ENCODE data around the gene LRPAP1.
"Not testable (repeated sequence)": the region's sequence is repeated elsewhere in the genome, so short reads cannot be mapped to it uniquely, and the experiment has no call there.

Gene LRPAP1, protein sequence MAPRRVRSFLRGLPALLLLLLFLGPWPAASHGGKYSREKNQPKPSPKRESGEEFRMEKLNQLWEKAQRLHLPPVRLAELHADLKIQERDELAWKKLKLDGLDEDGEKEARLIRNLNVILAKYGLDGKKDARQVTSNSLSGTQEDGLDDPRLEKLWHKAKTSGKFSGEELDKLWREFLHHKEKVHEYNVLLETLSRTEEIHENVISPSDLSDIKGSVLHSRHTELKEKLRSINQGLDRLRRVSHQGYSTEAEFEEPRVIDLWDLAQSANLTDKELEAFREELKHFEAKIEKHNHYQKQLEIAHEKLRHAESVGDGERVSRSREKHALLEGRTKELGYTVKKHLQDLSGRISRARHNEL

DNA sequence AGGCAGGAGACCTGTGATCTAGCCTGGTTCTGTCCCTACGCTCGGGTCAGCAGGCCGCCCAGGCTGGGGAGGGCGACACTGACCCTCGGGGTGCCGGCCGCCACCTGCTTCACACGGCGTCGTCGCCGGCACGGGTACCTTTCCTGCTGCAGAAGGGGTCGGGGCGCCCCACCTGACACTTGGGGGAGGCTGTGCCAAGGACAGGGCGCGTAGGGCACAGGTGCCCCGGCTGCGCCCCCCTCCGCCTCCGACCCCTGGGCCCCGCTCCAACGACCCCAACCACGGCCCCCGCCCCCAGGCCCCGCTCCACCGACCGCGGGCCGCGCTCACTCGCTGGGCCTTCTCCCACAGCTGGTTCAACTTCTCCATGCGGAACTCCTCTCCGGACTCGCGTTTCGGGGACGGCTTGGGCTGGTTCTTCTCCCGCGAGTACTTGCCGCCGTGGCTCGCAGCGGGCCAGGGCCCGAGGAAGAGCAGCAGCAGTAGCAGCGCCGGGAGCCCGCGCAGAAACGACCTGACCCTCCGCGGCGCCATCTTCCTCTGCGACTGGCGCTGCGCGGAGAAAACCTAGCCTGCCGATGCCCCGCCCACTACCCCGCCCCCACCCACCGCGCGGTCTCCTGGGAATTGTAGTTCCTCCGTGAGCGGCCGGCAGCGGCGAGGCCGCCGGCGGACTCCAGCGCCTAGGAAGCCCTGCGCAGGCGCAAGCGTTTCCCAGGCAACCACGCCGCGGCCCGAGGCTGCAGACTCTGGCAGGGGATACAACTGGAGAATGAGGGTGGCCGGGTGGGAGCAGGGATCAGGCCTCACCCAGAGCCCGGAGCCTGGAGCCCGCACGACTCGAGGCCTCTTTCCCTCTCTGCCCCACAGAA lies at the start of gene LRPAP1:
LRPAP1 (minus strand) TSS at position 544 of the 872 bp plus-strand sequence; CDS start at position 534, 10 bp downstream.
- peak; percentile 93 for DNase-seq

DNA sequence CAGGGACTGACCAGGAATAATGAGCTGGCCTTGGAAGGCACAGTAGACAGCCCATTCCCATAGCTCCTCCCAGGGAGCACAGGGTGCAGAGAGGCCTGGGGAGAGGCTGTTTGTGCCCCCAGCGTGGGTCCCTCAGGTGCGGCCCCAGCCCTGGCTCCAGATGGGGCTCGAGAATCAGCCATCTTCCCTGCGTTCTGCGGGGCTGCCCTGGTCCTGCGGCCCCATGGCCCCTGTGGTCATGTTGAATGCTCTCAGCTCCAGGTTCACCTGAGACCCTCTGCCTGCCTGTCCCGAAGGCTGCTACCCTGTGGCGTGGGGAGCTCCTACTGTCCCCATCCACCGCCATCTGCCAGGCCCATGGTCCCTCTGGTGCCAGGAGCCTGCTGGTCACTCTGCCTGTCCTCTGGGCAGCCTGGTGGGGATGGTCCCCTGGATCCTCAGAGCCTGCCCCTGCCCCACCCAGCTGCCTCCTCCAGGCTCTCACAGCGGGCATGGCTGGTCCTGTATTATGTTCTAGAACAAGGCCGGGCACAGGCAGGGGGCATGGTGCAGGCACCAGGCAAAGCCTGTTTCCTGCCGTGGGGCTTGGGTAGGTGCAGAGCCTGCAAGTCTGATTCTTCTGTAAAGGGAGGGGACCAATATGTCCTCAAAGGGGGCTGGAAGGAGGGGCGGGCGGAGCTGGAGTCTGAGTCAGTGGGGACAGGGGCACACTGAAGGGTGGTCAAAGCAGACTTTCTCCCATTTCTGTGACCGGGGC lies 49.3 kb upstream of the LRPAP1 start:
- not testable (repeated sequence) for DNase-seq

DNA sequence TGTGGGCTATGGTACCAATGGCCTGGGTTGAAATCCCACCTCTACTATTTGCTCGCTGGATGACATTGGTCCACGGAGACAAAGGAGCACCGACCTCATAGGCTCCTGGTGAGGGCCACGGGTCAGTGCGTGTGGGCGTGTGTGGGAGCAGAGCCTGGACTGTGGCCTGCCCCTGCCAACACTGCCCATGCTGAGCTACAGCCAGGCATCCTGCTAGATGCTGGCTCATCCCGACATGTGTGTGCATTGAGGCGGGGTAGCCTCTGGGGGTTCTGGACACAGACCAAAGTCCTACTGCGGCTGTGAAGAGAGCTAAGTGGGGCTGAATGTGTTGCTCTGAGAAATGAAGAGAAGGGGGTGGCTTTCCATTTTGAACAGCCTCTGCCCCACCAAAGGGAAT lies 48.6 kb upstream of the LRPAP1 start:
- DNase-seq: not testable (repeated sequence)

DNA sequence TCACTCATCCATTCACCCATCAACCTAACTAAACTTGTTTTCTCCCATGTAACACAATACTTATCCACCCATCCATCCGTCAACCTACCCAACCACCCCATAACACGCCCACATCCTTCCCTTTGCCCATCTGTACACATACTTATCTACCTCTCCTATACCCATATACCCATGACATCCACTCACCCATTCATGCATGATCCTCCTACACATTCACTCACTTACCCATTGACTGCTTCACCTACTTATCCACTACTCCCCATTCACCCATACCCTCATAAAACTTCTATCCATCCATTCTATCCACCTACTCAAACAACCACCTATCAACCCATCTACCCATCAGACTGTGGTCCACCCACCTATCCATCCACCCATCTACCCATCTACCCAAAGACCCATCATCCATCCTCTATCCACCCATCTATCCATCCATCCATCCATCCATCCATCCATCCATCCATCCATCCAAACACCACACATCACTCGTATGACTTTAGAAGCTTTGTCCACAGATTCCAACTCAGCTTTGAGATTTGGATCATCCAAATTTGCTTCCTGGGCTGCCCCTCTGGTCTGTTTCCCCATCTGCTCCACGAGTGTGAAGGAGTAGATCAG lies 46.4 kb upstream of the LRPAP1 start:
- not testable (repeated sequence) for DNase-seq

DNA sequence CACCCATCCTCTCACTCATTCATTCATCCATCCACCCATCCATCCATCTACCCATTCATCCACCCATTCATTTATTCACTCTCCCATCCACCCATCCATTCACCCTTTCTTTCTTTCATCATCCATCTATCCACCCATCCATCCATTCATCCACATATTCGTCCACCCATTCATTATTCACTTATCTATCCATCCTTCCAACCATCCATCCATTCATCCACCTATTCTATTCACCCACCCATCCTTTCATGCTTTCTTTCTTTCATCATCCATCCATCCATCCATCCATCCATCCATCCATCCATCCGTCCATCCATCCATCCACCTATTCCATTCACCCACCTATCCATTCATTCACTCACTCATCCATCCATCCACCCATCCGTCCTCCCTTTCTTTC lies 45.8 kb upstream of the LRPAP1 start:
- not testable (repeated sequence) for DNase-seq

DNA sequence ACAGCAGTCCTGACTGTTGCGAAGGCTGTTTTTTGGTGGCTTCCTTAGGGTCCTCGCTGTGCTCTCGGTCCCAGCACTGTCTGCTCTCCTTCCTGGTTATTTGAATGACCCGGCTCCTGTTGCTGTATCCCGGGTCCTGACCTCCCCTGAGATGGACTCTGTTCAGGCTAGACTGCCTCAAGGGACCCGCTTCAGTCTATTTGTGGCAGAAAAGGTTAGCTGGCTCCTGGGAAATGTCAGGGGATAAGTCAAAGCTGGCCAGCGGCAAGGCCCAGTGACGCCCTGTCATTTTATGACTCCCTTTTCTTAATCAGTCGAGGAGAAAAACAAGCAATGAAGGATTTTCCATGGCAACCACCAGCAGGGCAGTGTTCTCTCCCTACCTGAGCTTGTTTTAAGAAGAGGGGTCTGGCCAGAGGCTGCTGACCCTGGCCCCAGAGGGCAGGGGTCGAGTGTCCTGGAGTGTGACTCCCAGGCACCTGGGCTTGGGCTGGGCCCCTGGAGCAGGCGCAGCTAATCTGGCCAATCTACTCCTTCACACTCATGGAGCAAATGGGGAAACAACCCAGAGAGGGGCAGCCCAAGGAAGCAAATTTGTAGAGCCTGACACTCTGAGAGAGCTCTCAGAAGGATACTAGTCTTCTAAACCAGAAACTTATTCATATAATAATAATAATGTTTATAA lies 45.1 kb upstream of the LRPAP1 start:
- not testable (repeated sequence) for DNase-seq

DNA sequence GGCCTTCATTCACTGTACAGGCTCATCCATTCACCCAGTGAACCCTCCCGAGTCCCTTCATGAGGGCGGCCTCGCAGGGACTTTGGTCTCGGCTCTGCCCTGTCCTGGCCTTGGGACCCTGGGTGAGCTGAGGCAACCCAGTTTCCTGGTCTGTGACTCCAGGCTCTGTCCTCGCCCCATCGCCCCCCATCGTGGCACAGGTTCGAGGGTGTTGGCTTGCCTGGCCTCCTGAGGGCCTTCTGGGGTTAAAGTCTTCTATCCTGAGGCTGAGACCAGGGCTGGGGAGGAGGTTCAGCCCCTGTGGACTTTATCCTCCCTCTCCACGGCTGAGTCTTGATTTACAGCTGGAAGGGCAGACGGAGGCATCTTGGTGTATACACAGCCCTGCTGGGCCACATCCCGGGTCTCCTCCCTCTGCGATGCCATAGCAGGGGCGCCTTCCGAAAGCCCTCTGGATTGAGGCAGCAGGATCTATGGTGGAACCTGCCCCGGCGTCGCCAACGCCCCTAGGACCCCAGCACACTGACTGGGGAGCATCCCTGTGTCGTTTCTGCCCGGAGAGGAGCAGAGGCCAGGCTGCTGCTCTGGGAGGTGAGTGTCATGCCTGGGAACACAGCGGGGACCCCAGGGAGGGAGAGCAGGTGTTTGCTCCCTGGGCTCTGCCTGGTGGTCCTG lies 44.4 kb upstream of the LRPAP1 start:
- not testable (repeated sequence) for DNase-seq

DNA sequence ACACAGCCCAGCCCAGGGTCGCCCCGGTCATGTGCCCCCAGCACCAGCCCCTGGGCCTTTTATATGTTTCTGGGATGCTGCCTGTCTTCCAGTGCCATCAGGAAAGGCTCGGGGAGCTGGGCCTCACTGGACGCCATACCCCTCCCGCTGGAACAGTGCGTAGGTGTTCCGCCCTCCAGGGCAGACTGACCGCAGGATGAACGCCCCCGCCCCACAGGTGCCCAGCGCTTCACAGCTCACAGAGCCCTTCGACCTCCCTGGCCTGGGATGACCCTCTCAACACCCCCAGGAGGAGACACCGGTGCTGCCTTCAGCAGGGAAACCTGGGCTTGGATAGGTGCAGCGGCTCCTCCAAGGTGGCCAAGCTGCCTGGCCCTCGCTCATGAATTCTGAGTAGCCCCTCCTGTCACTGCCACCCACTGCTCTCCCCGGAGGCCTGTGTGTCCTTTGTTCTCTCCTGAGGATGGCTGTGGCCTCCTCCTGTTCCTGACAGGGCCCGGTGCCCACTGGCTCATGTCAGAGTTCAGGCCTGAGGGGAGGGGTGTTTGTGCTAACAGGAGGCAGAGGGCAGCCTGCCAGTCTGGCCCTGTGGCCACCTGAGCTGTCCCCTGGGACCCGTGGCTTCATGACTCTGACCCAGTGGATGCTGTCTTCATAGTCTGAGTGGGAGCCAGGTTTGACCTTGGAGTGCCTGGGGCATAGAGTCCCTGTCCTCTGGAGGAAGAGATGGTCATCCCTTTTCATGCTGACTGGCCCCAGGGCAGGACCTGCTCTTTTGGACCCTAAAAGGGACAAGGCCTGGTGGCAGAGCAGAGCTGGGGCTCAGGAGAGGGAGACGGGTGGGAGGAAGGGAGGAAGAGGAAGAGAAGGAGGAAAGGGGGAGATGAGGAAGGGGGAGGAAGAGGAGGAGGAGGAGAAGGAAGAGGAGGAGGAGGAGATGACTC lies 43.5 kb upstream of the LRPAP1 start:
- not testable (repeated sequence) for DNase-seq

DNA sequence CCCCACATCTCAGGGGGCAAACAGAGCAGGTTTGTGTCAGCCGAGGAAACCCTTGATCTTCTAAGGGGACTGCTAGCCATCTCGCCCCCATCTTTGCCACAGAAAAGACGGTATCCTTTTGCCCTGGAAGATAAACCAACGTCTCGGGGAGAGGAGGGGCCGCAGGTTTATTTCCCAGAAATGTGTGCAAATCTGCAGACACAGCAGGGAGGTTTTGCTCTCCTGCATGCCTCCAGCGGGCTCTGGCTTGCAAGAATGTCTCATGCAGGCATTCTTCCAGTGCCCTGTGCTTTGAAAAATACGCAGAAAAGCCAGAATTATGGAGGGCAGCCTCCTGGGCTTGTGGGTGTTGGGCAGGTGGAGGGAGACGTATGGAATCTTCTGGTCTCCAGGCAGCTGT lies 42.6 kb upstream of the LRPAP1 start:
- DNase-seq: not testable (repeated sequence)

DNA sequence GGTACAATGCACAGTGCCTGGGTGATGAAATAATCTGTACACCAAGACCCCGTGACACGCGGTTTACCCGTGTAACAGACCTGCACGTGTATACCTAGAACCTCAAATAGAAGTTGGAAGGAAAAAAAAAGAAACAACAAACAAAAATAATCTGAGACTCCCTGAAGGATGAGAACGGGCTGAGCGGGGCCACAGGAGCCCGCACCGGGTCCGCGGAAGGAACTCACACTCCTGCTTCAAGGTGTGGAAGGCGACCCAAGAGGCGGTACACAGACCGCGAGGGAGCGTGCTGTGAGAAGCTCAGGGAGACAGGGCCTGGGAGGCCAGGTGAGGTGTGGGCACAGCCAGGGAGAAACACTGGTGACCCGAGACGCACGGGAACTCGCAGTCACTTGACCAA lies 42.1 kb upstream of the LRPAP1 start:
- not testable (repeated sequence) for DNase-seq

DNA sequence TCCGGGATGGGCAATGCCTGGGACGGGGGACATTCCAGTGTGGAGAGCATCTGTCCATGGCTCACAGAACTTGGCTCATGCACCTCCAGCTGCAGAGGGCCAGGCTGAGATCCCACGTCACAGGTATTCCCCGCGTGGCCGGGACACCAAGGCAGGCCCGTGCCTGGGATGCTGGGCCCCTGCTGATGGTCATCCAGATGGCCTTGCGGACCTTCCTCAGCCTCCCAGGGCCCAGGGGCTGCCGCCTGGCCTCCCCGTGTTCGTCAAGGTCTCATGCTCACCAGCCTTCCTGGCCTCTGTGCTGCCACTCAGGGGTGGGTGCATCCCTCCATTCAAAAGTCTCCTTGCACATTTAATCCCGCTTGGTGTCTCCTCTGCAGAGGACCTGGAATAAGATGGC lies 40.9 kb upstream of the LRPAP1 start:
- no peak for DNase-seq

DNA sequence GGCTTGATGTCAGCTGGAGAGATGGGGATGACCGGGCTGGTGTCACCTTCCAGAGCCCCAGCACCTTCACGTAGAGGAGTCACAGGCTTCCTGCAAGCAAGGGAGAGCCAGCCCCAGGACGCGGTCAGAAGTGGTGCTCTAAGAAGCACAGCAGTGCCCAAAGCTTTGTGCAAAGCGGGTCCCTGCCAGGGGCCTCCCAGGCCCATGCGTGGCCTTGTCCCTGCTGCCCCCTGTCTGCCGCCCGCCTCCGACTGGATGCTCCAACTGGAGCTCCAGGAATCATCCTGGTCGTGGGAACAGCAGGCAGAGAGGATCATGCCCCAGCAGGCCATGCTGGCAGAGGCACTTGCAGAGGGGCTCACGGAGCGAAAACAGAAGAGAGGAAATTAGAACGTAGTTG lies 40.1 kb upstream of the LRPAP1 start:
- no peak for DNase-seq

DNA sequence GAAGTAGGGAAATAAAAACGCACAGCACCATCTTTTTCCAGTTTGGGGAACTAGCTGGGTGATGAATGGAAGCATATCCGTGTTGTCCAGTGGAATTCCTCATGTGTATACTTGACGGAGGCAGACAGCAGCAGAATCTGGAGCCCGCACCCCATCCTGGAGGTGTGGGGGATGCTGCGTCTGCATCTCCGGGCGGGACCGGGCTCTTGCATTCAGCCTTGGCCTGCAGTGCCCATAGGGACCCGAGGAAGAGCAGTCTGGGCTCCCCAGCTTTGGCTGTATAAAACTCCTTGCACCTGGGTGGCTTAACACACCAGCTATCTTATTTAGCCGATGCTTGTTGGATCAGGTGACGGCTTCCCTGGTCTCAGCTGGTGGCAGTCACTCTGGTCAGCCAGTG lies 39.7 kb upstream of the LRPAP1 start:
- no peak for DNase-seq

DNA sequence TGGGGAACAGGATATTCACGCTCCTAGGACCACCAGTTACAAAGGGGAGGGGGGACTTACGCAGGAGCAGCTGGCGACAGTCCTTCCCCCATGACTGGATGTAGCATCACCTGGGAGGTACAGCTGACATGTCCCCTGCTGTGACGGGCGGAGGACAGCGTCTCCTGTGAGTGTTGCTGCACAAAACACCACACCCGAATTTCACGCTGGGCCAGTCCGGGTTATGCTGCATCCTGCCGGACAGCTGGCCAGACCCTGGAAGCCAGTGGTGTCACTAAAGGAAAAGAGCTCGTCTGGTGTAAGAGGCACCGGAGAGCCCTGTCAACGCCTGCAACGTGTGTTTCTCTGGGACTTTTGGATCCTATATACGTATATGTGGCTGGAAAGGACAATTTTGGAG lies 38.7 kb upstream of the LRPAP1 start:
- not testable (repeated sequence) for DNase-seq

DNA sequence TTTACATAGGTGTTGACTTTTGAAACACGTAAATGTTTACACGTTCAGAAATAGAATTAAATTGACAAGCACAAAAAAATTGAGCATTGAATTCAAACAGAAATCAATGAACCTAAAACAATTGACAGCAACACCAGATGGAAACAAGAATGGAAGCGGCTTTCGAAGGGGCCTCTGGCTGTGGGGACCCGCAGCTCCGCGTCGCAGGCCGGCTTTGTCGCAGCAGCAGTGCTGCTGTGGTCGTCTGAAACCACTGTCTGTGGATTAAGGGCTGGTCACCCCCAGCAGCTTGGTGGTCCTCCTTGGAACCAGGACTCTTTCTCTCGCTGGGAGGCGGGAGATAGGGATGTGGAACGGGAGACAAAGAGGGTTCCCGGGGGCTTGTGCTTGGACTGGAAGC lies 37.4 kb upstream of the LRPAP1 start:
- not testable (repeated sequence) for DNase-seq

DNA sequence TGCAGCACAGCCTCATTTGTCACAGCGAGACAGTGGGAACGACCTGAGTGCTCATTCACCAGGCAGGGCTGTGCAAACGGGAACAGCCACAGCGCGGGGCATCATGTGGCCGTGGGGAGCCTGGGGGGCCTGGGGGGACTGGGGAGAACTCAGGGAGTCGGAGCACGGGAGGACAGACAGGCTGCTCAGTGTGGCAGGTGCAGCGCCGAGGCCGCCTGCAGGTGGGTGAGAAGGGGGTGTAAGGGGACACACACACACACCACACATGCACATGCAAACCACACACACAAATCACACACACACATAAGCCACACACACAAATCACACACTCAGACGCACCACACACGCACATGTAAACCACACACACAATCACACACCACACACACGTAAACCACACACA lies 34.5 kb upstream of the LRPAP1 start:
- not testable (repeated sequence) for DNase-seq

DNA sequence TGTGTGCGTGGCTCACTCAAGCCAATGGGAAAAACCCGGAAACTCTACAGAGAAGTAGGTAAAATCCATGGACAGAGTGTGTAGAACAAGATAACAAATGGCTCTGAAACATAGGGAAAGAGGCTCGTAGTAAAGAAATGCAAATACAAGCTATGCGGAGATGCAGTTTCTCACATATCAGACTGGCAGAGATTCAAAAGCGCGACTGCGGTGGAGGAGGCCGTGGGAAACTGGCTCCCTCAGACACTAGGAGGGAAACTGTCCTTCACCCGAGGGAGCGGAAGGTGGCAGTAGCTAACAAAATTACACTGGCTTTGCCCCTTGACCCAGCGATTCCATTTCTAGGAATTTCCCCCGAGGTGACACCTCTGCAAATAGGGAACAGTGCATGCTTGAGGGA lies 34.1 kb upstream of the LRPAP1 start:
- not testable (repeated sequence) for DNase-seq

DNA sequence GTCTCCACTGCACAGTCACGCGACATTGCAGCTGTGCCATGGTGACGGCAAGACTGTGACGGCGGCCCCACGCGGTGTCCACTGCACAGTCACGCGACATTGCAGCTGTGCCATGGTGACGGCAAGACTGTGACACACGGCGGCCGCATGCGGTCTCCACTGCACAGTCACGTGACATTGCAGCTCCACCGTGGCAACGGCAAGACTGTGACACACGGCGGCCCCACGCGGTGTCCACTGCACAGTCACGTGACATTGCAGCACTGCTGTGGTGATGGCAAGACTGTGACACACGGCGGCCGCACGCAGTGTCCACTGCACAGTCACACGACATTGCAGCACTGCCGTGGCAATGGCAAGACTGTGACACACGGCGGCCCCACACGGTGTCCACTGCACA lies 32.7 kb upstream of the LRPAP1 start:
- not testable (repeated sequence) for DNase-seq

DNA sequence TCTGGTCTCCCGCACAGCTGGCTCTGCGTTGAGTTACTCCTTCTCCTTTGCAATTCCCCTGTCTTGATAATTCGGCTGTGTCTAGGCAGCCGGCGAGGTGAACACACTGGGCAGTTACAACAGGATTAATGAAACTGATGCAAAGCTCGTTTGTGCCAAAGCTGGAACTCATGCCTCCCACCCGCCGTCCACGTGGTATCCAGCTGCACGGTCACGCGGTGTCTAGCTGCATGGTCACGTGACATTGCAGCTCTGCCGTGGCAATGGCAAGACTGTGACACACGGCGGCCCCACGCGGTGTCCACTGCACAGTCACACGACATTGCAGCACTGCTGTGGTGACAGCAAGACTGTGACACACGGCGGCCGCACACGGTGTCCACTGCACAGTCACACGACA lies 31.2 kb upstream of the LRPAP1 start:
- no peak for DNase-seq

DNA sequence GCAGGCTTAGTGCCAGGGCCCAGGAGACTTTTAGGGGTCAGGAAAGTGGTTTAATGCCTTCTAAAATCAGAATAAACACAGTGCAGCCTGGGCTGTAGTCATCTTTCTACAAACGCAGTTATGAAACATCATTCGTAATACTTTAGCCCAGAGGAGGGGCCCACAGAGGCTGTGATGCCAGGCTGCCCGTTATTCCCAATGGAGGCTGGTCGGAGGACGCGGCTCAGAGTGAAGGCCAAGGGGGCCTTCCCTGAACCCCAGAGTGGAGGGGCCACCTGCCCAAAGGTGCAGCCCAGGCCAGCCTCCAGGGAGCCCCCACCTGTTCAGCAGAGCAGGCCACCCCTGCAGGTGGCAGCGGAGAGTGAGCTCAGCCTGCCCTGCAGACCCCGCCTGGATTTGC lies 29.9 kb upstream of the LRPAP1 start:
- DNase-seq: not testable (repeated sequence)

Data from activated CD8-positive, alpha-beta memory T cell treated with anti-CD3 and anti-CD28 coated beads, Interleukin-2, amount 50 U/mL, for 48 hours (primary cell).